ENCODE results near the gene PM20D1.
"Not testable (repeated sequence)": the region's sequence is repeated elsewhere in the genome, so short reads cannot be mapped to it uniquely, and the experiment has no call there.

Gene PM20D1

DNA sequence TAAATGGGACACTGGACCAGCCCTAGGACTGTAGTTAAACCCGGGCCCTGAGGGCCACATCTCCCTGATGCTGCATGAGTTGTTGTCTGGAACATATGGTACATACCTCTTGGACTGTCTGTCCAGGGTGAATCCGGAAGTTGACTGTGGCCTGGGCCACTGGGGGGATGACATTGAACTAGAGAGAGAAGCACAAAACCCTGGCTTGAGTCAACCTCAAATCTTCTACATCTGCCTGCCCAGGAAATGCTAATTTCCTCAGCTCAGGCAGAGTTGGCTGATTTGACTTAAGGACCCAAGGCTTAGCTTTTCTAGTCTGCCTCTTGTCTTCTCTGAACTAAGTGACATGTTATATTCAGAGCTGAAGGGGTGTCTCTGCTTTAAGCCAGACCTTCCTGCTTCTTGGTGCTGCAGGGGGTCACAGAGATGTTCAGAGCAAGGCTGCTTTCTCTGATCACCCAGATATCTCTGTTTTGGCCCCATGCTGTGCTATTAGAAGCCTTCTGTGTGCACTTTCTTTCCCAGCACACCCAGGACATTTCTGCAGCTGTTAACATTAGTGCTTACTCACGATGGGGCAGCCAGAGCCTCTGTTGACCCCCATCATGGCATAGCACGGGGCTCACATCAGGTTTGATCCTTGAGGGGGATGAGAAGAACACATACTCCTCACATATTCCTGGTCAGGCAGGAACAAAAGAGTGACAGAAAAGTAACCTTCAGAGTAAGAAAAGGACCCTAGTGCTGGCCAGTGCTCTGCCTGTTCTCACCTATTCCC, 9.6 kb downstream of the PM20D1 start:
- no peak for DNase-seq

DNA sequence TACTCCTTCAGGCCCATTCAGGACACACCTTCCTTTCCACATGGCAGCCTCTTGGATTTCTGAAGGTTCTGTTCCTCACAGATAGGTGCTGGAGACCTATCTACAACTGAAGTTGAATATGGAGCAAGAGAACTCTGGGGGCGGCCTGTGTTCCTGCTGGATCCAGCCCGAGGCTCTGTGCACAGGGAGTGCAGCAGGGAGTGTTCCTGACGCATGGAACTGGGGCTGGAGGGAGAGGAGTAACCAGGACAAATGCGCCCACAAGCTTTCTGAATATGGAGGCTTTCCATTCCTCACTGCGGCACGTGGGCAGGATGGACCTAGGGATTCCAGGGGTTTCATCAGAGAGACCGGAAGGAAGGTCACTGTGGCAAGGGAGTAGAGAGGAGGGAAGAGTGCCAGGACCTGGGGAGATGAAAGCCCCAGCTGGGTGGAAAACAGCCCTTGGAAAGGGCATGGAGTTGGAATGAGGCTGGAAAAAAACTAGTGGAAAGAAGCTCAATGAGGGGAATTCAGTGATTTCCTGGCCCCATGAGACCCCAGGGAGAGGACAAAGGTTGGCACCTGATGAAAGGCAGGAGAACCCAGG, 12.5 kb downstream of the PM20D1 start:
- DNase-seq = no peak

DNA sequence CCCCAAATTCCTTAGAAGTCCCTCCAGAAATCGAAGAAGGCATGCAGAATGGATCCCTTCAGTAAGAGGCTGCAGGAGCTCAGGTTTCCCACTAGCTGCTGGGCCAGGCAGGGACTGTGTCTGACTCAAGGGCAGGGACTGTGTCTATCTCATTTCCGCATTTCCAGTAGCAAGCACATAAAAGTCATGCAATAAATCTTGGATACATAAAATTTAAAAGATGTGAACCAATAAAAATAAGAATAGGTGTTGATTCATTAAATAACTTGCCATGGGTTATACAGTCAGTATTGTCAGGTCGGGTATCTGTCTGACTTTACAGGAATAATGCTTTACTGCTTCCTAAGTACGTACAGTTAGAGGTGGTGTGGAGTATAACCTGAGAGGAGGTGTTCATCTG, 15.2 kb downstream of the PM20D1 start:
- no peak for DNase-seq

DNA sequence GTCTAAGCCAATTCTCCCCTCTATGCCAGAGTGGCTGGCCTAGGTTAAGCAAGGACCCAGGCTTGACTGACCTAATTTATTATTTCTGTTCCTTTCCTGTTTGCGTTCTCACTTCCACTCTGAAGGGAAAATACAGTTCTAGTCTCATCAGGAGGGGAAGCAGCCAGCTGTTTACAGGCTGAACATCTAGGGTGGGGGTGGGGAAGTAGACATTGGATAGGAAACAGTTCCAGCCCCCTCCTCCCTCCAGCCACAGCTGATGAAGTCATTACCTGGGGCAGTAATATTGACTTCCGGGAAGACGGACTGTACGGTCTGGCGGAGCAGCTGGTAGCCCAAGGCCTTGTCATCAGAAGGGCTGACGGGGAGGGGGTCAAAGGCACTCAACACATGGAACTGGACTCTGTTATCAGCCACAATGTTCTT, 17.6 kb downstream of the PM20D1 start:
- no peak for DNase-seq

DNA sequence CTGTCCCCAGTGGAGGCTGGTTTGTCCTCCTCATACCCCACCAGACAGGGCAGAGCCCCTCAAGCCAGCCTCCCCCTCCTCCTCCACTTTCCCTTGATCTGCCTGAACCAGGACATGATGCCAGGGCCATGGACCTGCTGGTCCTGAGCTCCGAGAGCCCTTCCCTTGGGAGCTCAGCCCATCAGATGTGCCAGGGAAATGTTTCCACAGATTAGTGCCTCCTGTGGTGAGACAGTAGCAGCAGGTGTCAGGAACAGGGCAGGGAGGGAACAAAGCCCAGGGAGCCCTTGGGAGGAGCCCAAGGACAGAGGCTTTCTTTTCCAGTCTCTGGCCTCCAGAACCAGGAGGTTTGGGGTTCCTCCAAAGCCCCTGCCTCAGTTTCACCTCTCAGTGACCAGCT, 22.3 kb downstream of the PM20D1 start:
- no peak for DNase-seq

DNA sequence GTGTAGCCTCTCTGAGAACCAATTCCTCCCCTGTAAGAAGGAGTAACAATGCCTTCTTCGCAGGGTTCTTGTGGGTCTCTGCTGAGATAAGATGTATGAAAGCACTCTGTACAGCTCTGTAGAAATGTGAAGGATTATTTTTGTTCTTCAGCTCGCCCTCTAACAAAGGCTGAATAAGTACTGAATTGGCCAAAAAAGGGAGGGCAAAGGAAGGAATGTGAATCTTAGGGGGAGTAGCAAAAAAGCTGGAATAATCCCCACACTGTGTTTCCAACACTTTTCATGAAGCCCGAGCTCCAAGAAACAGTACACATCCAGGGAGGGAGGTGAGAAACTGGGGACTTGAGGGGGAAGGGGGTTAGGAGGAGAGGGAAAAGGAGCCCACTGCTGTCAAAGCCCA, 22.9 kb downstream of the PM20D1 start:
- DNase-seq = no peak

DNA sequence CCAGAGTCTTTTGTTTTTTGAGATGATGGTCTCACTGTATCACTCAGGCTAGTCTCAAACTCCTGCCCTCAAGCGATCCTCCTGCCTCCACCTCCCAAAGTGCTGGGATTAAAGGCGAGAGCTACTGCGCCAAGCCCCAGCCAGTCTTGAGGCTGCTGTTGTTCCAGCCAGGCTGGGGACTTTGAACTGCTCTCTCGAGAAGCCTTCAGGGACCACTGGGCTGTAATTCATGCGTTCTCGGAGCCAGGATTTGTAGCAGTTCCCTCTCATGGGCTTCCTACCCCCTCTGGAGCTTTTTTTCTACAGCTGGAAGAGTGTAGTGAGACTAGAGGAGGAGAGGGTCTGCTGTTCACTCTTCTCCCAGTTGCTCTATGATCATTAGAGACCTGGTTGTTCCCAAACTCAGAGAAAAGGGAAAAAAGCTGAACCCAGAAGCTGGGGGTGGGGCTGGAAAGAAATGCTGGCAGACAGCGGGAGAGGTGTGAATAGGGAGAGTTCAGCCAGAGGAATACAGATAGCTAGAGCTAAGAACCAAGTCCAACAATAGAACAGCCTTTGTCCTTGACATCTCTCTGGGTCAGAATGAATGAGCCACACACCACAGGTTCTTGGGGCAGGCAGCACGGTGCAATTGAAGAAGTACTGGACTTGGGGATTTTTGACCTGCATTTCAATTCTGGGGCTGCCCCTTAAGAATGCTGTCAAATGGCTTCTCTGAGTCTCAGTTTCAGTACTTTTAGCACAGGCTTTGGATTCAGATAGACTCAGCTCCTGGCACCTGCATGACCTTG, 23.7 kb downstream of the PM20D1 start:
- no peak for DNase-seq

DNA sequence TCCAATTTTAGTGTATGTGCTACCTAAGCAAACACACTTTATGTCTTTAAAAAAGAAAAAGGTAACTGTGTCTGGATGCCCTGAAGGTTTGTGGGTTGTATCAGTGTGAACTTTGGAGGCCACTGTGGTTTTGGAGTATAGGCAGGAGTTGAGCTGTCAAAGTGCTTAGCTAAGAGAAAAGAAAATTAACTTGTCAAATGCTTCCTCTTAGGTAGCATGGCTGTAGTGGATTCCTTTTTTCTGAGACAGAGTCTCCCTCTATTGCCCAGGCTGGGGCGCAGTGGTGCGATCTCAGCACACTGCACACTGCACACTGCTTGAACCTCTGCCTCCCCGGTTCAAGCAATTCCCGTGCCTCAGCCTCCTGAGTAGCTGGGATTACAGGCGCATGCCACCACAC, 25.8 kb downstream of the PM20D1 start:
- DNase-seq = no peak

DNA sequence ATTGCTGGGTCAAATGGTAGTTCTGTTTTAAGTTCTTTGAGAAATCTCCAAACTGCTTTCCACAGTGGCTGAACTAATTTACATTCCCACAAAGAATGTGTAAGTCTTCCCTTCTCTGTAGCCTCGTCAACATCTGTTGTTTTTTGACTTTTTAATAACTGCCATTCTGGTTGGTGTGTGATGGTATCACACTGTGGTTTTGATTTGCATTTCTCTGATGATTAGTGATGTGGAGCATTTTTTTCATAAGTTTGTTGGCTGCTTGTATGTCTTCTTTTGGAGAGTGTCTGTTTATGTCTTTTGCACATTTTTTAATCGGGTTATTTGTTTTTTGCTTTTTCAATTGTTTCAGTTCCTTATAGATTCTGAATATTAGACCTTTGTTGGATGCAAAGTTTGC, 26.7 kb downstream of the PM20D1 start:
- not testable (repeated sequence) for DNase-seq

DNA sequence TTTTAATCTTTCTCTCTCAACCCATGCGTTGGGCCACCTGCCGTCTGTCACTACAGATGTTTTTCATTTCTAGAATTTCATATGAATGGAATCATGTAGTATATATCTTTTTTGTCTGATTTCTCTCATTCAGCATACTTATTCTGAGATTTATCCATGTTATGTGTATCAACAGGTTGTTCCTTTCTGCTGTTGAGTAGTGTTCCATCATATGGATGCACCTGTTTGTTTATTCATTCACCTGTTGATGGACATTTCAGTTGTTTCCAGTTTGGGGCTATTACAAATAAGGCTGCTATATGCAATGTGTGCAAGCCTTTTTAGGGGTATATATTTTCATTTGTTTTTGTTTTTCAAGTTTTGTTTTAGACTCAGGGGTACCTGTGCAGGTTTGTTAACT, 27.5 kb downstream of the PM20D1 start:
- no peak for DNase-seq

DNA sequence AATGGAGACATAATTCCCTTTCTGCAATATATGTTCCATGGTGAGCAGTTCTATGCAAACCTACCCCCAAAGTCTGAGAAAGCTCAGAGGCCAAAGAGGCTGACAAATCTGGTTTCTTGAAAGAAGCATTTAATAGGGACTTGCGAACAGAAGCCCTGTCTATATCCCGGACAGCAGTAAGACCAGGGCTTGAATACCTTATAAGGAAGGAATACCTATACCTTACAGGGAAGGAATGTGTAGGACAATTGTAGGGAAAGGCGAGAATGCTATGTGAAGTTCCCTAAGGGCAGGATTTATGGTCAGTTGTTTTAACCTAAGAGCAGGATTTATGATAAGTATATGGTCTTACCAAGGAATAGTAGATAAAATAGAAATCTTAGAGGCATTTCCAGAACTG, 31.9 kb downstream of the PM20D1 start:
- no peak for DNase-seq

DNA sequence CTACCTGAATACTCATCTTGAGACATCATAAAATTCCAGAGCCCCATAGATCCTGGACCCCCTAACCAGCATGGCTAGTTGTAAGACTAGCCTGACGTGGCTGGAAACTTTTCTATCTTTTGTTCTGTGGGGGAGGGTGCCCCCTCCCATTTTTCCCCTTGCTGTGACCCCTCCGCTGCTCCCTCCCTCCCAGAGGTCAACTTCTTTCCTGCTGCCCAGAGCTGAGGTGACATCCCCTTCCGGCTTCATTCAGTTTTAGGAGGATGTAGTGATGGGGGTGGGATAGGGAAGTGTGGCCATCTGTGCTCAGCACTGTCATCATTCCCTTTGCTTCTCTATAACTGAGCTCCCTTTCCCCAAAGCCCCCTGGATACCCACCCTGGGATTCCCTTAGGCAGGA, 32.6 kb downstream of the PM20D1 start:
- DNase-seq = no peak

DNA sequence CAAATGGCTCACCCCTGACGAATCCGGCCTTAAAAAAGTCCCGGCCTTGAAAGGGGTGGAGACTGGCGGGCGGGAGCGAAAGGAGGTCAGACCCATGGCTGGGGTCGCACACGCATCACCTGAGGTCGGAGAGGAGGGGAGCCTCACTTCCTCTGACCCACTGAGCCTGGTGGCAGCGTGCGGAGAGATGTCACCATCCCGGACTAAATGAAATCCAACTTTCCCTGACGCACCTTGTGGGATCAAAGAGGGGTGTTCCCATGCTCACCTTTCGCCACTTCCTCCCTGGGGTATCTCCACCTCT, 36.2 kb downstream of the PM20D1 start:
- no peak for DNase-seq

DNA sequence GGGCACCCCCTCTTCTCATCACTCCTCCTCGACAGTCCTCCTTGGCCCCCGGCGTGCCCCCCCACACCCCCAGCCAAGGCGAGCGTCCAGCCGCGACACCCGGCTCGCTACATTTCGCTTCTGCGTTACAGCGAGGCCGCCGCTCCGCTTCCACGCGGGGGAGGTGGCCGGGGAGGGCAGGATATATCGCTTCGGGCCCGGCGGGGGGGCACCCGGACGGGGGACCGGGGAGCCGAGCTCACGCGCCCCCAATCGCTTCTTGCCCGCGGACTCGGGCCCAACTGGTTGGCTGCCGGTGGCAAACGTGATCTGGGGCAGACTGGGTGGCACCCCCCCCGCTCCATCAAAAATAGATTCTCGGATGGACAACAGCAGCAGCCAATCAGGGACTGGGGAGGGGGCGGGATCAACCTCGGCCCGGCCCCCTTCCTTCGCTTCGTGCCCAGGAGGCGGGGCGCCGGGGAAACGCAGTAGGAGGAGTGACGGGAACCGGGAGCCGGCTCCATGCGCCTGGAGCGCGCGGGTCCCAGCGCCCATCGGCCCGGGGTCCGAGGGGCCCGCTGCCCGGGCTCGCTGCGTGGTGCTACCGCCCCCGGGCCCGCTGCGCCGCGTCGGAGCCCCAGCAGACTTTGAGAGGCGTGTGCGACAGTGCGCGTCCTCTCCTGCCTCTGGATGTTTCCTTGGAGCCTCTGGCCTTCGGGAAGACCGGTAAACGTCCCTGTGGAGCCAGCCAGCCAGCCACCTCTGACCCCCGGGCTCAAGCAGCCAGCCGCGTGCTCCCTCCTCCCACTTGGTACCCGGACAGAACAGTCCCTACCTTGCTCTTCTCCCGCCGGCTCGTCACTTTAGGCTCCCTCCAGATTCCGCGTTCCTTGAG, 36.8 kb downstream of the PM20D1 start, which contains the start of gene SLC41A1:
TSS of gene SLC41A1 (minus strand) at position 321 of the 877 bp plus-strand sequence. CDS start 2,757 bp downstream, outside the sequence.
- peak; percentile 90 for DNase-seq

DNA sequence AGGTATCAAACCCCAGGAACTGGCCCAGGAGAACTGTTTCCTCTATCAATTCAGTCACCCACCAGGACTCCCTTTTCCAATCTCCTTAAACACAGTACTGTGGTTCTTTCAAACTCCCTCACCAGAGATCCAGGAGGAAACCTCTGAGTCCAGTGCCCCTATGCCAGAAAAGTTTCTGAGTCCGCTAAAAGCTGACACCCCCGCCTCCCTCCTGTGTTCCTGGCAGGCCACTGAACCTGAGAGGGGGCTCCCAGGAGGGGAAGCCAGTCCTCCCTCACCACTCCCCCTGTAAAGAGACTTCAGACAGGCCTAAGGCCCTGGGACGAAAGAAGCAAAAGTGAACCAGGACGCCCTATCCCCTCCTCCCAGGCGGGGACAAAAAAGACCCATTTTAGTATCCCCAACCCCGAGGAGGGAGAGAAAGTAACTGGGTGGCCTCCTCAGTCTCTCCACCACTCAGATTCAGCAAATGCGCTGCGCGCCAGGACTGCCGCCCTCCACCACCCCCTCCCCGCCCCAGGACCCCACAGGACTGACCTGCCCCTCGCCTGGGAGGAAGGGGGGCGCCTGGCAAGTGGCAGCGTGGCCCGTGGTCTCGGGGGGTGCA, 37.6 kb downstream of the PM20D1 start:
- no peak for DNase-seq

DNA sequence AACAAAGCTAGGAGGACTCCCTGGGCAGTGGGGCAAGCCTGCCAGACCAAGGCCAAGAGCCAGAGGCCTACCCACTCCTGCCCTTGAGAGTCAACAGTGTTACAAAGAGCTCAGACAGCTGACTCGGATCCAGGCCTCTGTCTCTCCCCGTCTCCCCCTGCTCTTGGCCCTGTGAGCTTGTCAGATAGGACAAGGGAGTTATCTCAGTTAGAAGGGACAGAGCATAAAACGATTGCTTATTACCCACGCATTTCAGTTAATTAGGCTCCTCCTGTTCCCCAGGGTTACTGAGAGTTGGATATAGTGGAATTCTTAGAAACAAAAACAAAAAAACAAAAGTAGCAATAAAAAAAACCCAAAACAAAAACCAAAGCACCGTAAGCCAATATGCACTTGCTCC, 38.3 kb downstream of the PM20D1 start:
- no peak for DNase-seq

DNA sequence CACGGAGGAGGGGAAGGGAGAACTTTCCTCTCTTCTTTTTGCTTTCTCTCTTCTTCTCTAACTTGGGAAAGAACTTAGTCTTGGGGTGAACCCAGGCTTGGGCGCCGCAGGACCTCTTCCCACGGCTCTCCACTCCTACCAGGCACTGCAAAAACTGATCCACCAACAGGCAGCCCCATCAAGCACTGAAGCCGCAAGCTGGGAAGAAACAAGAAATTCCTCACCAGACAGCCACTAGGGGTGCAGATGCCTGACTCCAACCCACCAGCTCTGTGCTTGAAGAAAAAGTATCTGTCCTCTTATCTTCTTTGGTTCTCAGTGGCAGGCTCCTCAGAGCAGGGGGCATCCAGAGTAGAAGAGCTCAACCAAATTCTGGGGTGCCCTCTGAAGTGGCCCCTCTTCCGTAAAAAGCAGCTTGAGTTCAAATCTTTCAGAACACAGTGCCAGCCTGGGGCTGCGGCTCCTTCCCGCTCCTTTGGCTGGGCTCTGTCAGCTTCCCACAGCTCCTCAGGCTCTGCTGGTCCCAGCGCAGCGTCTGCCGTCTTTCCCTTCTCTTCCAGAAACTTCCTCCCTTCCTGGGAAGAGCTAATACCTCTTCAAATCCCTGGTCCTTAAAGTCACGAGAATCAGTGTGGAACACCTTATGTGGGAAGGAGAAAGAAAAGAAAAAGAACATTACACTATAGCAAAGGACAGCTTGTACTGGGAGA, 39.3 kb downstream of the PM20D1 start:
- no peak for DNase-seq

DNA sequence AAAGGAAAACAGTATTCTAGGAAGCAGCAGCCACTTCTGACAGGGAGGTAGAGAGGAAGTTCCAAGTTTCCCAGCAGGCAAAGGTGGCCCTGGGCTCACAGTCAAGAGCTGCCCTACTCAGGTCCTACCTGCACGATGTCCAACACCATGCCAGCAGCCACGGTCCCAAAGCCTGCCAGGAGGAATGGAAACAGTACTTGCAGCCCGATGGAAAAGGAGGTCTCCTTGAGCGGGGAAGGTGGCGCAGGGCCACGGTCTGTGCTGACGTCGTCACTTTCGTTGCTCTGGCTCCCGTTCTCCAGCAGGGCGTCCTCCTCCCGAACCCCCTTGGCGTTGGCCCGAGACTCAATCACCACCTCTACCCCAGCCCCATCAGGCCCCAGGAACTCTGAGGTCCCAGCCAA, 40.0 kb downstream of the PM20D1 start:
- no peak for DNase-seq

DNA sequence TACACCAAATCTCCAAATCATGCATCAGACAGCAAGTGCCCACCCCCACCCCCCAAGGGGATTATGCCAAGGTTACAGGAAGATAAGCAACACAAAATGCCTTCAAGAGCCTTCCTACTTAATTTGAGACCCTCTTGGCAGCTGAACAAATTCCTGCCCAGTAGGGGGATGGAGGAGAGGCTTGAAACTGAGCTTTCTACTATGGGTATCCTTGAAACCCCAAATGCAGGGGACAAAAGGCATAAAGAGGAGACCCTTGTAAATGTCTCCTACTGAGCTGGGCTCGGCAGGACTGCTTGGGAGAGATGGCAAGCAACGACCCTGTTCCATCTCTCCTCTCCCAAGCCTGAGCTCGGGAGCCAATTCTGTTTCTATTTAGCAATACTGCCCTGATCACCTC, 40.5 kb downstream of the PM20D1 start:
- DNase-seq = no peak

DNA sequence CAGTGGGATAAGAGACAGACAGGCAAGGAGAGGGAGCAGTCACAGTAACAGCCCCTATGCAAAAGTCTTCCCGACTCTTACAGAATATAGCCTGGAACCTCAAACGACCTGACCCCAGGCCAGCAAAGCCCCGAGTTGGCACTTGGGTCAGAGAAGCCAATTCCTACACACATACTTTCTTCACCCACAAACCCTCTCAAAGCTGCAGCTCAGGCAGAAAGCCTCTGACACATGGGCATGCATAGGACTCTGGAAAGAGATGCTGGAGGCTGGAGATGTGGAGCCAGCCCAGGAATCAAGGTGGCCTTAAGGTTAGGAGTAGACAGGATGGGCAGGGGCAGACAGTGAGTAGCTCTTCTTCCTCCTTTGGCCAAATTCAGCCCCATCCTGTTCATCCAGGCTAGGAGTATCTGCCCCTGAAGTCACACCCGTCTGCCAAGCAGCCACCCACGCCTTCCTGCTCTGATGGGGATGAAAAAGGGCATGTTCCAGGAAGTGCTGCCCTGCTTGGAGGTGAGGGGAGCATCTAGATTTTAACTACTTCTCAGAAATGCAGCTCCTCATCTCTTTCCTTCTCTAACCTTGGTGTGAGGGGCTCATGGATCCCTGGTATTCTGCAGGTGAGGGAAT, 44.7 kb downstream of the PM20D1 start:
- DNase-seq = peak; percentile 42

DNA sequence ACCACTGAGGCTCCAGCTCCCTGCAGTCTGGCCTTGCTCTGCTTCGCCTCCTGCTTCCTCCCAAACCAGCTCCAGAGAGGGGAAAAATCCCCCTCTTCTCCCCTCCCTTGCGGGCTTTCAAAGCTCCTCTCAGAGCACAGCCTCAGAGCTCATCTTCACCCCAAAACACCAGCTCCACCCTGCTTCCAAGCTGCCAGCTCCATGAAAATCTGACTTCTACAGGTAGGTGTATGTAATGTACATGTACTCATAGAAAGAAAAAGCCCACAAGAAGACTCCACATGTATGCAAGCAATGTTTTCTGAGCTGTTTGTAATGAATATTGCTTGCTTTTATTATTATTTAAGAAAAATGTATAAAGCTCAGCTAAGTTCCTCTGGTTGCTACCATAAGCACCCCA, 45.3 kb downstream of the PM20D1 start:
- DNase-seq = no peak

DNA sequence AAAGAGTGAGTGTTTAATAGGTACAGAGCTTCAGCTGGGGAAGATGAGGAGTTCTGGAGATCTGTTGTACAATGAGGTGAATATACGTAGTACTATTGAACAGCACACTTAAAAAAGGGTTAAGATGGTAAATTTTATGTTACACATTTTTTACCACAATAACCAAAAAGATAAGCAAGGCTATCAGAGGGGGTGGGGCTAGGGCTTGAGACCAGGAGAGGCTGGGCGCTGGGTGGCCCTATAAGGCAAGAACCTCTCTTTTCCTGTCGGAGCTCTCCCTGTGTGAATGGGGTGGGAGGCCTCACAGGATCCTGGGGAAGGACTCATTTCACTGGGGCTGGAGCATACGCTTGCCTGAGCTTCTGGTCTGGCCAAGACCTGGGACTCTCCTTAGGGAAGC, 45.9 kb downstream of the PM20D1 start:
- DNase-seq = no peak

Measured in activated CD8-positive, alpha-beta memory T cell treated with anti-CD3 and anti-CD28 coated beads, Interleukin-2, amount 50 U/mL, for 4 hours (primary cell).